Parathyroid adenoma (tissue), 2 donors: ENCODE measurements around the gene RIPPLY2.

Source experiments
- H2AFZ ChIP-seq: fragments of 300-600 bp; sonication (generic); one replicate; pipeline ENCODE4 v1.7.0; 2017; ENCODE audit warnings: antibody characterized with exemption, mild to moderate bottlenecking
- H3K27ac ChIP-seq: fragments of 300-600 bp; sonication (generic); one replicate; pipeline ENCODE4 v1.7.0; 2017
- H3K27me3 ChIP-seq: fragments of 300-600 bp; sonication (generic); one replicate; pipeline ENCODE4 v1.7.0; 2017; ENCODE audit warnings: low read length; ENCODE audit not compliant: control insufficient read depth, insufficient read depth
- H3K36me3 ChIP-seq: fragments of 300-600 bp; sonication (generic); one replicate; pipeline ENCODE4 v1.7.0; 2017; ENCODE audit warnings: low read length; ENCODE audit not compliant: control insufficient read depth, insufficient read depth
- H3K4me1 ChIP-seq: fragments of 300-600 bp; sonication (generic); one replicate; pipeline ENCODE4 v1.7.0; 2017; ENCODE audit warnings: control low read depth
- H3K4me2 ChIP-seq: fragments of 300-600 bp; sonication (generic); one replicate; pipeline ENCODE4 v1.7.0; 2017; ENCODE audit warnings: low read length
- H3K4me3 ChIP-seq: fragments of 300-600 bp; sonication (generic); one replicate; pipeline ENCODE4 v1.7.0; 2017; ENCODE audit warnings: low read depth, low read length
- H3K79me2 ChIP-seq: fragments of 300-600 bp; sonication (generic); one replicate; pipeline ENCODE4 v1.7.0; 2017; ENCODE audit warnings: control low read depth
- H3K9ac ChIP-seq: fragments of 300-600 bp; sonication (generic); one replicate; pipeline ENCODE4 v1.7.0; 2017; ENCODE audit warnings: mild to moderate bottlenecking
- H3K9me3 ChIP-seq: fragments of 300-600 bp; sonication (generic); one replicate; pipeline ENCODE4 v1.7.0; 2017; ENCODE audit warnings: low read length; ENCODE audit not compliant: control insufficient read depth
- CTCF ChIP-seq: fragments of 300-600 bp; sonication (generic); IDR thresholded peaks from one replicate; pipeline ENCODE4 v1.7.0; 2017; ENCODE audit warnings: antibody characterized with exemption, mild to moderate bottlenecking
- donor health status: primary hyperparathyroidism.

The RIPPLY2 gene

GRCh38 chr6:83884523-83884922, 31.4 kb downstream of the RIPPLY2 start:
- Histone ChIP-seq H2AFZ (no peak overlapping the region), H3K27me3 (no peaks in the 10 kb centered on the region), H3K9me3 (no peaks in the 10 kb centered on the region), H3K4me3 (no peak overlapping the region), H3K79me2 (peaks cover 20% of the 10 kb centered on the region), H3K27ac (no peak overlapping the region), H3K36me3 (no peaks in the 10 kb centered on the region), H3K4me1 (no peaks in the 10 kb centered on the region), H3K4me2 (no peak overlapping the region), H3K9ac (no peak overlapping the region)
- TF ChIP-seq CTCF: peak; percentile 63

- H3K27ac ChIP-seq: no peak overlapping the region
- TF ChIP-seq CTCF: no peak
- no peaks in the 10 kb centered on the region for H3K36me3 ChIP-seq
- no peaks in the 10 kb centered on the region for H3K9me3 ChIP-seq
- no peak overlapping the region for H3K4me2 ChIP-seq
- no peak overlapping the region for H2AFZ ChIP-seq
- peaks cover 19% of the 10 kb centered on the region for H3K79me2 ChIP-seq
- H3K4me1 ChIP-seq: no peaks in the 10 kb centered on the region
- H3K4me3 ChIP-seq: no peak overlapping the region
- H3K27me3 ChIP-seq: no peaks in the 10 kb centered on the region
- H3K9ac ChIP-seq: no peak overlapping the region
These were observed 32.8 kb downstream of the RIPPLY2 start for GRCh38 chr6:83885984-83886383.

DNA sequence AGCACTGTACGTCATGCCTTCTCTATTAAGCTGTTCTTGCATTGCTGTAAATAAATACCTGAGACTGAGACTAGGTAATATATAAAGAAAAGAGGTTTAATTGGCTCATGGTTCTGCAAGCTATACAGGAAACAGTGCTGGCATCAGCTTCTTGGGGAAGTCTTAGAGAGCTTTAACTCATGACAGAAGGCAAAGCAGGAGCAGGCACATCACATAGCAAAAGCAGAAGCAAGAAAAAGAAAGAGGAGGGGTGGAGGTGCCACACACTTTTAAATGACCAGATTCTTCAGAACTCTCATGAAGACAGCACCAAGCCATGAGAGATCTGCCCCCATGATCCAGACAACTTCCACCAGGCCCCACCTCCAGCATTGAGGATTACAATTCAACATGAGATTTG, 36.5 kb downstream of the RIPPLY2 start:
- H3K36me3 ChIP-seq: no peaks in the 10 kb centered on the region
- no peaks in the 10 kb centered on the region for H3K27me3 ChIP-seq
- H3K4me3 ChIP-seq: no peak overlapping the region
- H3K4me1 ChIP-seq: peaks cover 3% of the 10 kb centered on the region
- no peak overlapping the region for H3K9ac ChIP-seq
- H3K27ac ChIP-seq: no peak overlapping the region
- peaks cover 19% of the 10 kb centered on the region for H3K79me2 ChIP-seq
- H3K4me2 ChIP-seq: no peak overlapping the region
- TF ChIP-seq CTCF: no peak
- no peaks in the 10 kb centered on the region for H3K9me3 ChIP-seq
- no peak overlapping the region for H2AFZ ChIP-seq

GRCh38 chr6:83890520-83890919, 37.4 kb downstream of the RIPPLY2 start:
- Histone ChIP-seq H3K9me3 (no peaks in the 10 kb centered on the region), H3K4me3 (no peak overlapping the region), H3K79me2 (peaks cover 14% of the 10 kb centered on the region), H3K4me1 (peaks cover 3% of the 10 kb centered on the region), H3K27ac (no peak overlapping the region), H2AFZ (no peak overlapping the region), H3K27me3 (no peaks in the 10 kb centered on the region), H3K4me2 (no peak overlapping the region), H3K36me3 (no peaks in the 10 kb centered on the region), H3K9ac (no peak overlapping the region)
- TF ChIP-seq CTCF: no peak

DNA sequence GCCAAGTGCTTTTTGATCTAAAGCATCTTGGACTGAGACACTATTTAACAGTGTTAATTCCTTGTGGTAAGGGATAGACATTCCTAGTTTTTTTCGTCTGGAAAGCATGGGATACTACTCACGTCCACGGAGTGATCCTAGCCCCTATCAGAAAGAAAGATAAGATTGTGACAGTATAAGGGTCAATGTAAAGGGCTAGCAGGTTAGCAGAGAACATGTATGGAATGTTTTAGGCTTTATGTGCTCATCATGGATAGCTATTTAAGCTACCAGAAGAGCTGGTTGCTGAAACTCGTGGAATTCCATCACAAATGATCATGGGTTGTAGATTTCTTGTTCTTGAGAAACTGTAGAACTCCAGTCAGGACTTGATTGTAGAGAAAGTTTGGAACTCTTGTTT, 38.4 kb downstream of the RIPPLY2 start:
- Histone ChIP-seq H3K4me2 (no peak overlapping the region), H3K4me1 (peaks cover 3% of the 10 kb centered on the region), H3K9ac (no peak overlapping the region), H3K79me2 (peaks cover 14% of the 10 kb centered on the region), H2AFZ (no peak overlapping the region), H3K27ac (no peak overlapping the region), H3K27me3 (no peaks in the 10 kb centered on the region), H3K4me3 (no peak overlapping the region), H3K9me3 (no peaks in the 10 kb centered on the region), H3K36me3 (no peaks in the 10 kb centered on the region)
- TF ChIP-seq CTCF: no peak
